Measurements from ENCODE around the gene SZT2.
"Not testable (repeated sequence)": the region's sequence is repeated elsewhere in the genome, so short reads cannot be mapped to it uniquely, and the experiment has no call there.

Gene SZT2

GRCh38 chr1:43360616-43361015 is 29.1 kb upstream of the SZT2 start:
- no peak for DNase-seq (ENCODE audit: low read depth in 2 of 3, low spot score in 2 of 3)

- DNase-seq (ENCODE audit: low read depth in 2 of 3, low spot score in 2 of 3) = no peak
Observed at GRCh38 chr1:43363283-43363934, 26.3 kb upstream of the SZT2 start.

GRCh38 chr1:43363935-43364525 is 25.7 kb upstream of the SZT2 start:
- DNase-seq (ENCODE audit: low read depth in 2 of 3, low spot score in 2 of 3) = no peak

GRCh38 chr1:43365678-43366077 is 24.0 kb upstream of the SZT2 start:
- no peak for DNase-seq (ENCODE audit: low read depth in 2 of 3, low spot score in 2 of 3)

GRCh38 chr1:43366179-43366578 is 23.5 kb upstream of the SZT2 start:
- DNase-seq (ENCODE audit: low read depth in 2 of 3, low spot score in 2 of 3) = no peak

GRCh38 chr1:43366601-43367025 is 23.1 kb upstream of the SZT2 start:
- DNase-seq (ENCODE audit: low read depth in 2 of 3, low spot score in 2 of 3) = no peak

GRCh38 chr1:43367026-43367903 is 22.4 kb upstream of the SZT2 start:
- no peak for DNase-seq (ENCODE audit: low read depth in 2 of 3, low spot score in 2 of 3)

- DNase-seq (ENCODE audit: low read depth in 2 of 3, low spot score in 2 of 3) = peak; percentile 84 to 90 (median 87)
Observed at GRCh38 chr1:43367904-43368645, 21.6 kb upstream of the SZT2 start, which contains the start of gene ELOVL1. ELOVL1 (minus strand) TSS chr1:43368011; CDS start chr1:43365609, 2,402 bp downstream.

GRCh38 chr1:43368646-43369020 is 21.1 kb upstream of the SZT2 start:
- DNase-seq (ENCODE audit: low read depth in 2 of 3, low spot score in 2 of 3) = no peak

GRCh38 chr1:43369779-43370178 is 19.9 kb upstream of the SZT2 start:
- not testable (repeated sequence) for DNase-seq (ENCODE audit: low read depth in 2 of 3, low spot score in 2 of 3)

- DNase-seq (ENCODE audit: low read depth in 2 of 3, low spot score in 2 of 3) = no peak
Observed at GRCh38 chr1:43370564-43370963, 19.1 kb upstream of the SZT2 start.

- DNase-seq (ENCODE audit: low read depth in 2 of 3, low spot score in 2 of 3) = no peak
Observed at GRCh38 chr1:43372172-43372571, 17.5 kb upstream of the SZT2 start.

- DNase-seq (ENCODE audit: low read depth in 2 of 3, low spot score in 2 of 3) = no peak
Observed at GRCh38 chr1:43373066-43373940, 16.4 kb upstream of the SZT2 start.

- DNase-seq (ENCODE audit: low read depth in 2 of 3, low spot score in 2 of 3) = no peak
Observed at GRCh38 chr1:43376723-43377235, 12.9 kb upstream of the SZT2 start.

- DNase-seq (ENCODE audit: low read depth in 2 of 3, low spot score in 2 of 3) = no peak
Observed at GRCh38 chr1:43377831-43378230, 11.9 kb upstream of the SZT2 start.

GRCh38 chr1:43379476-43379875 is 10.2 kb upstream of the SZT2 start:
- DNase-seq (ENCODE audit: low read depth in 2 of 3, low spot score in 2 of 3) = no peak

- DNase-seq (ENCODE audit: low read depth in 2 of 3, low spot score in 2 of 3) = no peak
Observed at GRCh38 chr1:43381612-43382011, 8.1 kb upstream of the SZT2 start.

GRCh38 chr1:43382027-43382779 is 7.5 kb upstream of the SZT2 start:
- no peak for DNase-seq (ENCODE audit: low read depth in 2 of 3, low spot score in 2 of 3)

GRCh38 chr1:43383449-43383848 is 6.2 kb upstream of the SZT2 start:
- no peak for DNase-seq (ENCODE audit: low read depth in 2 of 3, low spot score in 2 of 3)
